ENCODE data around the gene LYPD3. TPM values are rescaled to one million over a fixed set of nuclear protein-coding genes. Genes with fewer than 3 reads are reported as not detected.

LYPD3 gene
- total RNA-seq, 1 donor from 2014 or later, result 0.24 TPM

- Mint-ChIP-seq H3K36me3 (peaks cover 6% of the 10 kb centered on the region), H3K4me3 (no peak overlapping the region), H3K27me3 (ENCODE audit: insufficient read depth, low read depth) (peaks cover 8% of the 10 kb centered on the region), H3K27ac (peak overlapping the region; percentile 24), H3K9me3 (no peaks in the 10 kb centered on the region), H3K4me1 (no peaks in the 10 kb centered on the region)
- no peak overlapping the region for H3K4me2 ChIP-seq
- H3K27ac ChIP-seq, result no peak overlapping the region
- no peaks in the 10 kb centered on the region for H3K27me3 ChIP-seq
- no peak for TF ChIP-seq EZH2phosphoT487 (IDR thresholded peaks at IDR 0.05)
- TF ChIP-seq CTCF (IDR thresholded peaks at IDR 0.05), result no peak
- TF ChIP-seq EZH2 (IDR thresholded peaks at IDR 0.05), result no peak
- no peaks in the 10 kb centered on the region for H3K4me1 ChIP-seq
- no peak overlapping the region for H2AFZ ChIP-seq (replicated peaks)
- no peak overlapping the region for H3K9ac ChIP-seq
- H3K79me2 ChIP-seq (ENCODE audit: low read depth), result no peaks in the 10 kb centered on the region
- no peak overlapping the region for H3K4me3 ChIP-seq
- no peaks in the 10 kb centered on the region for H3K36me3 ChIP-seq
- no peak for DNase-seq (ENCODE audit: low spot score)
- H3K9me3 ChIP-seq (ENCODE audit: low read depth), result no peaks in the 10 kb centered on the region
- no peaks in the 10 kb centered on the region for H4K20me1 ChIP-seq (ENCODE audit: low read depth)
- no peaks in the 10 kb centered on the region for H3F3A ChIP-seq (ENCODE audit: low read depth)
Measured at GRCh38 chr19:43496960-43497359, 31.6 kb upstream of the LYPD3 start.

- Histone ChIP-seq H3K4me2 (no peak overlapping the region), H3K4me1 (no peaks in the 10 kb centered on the region), H3K27me3 (no peaks in the 10 kb centered on the region), H2AFZ (replicated peaks) (no peak overlapping the region), H3K9ac (no peak overlapping the region), H3F3A (ENCODE audit: low read depth) (no peaks in the 10 kb centered on the region), H3K79me2 (ENCODE audit: low read depth) (no peaks in the 10 kb centered on the region), H4K20me1 (ENCODE audit: low read depth) (no peaks in the 10 kb centered on the region), H3K36me3 (no peaks in the 10 kb centered on the region), H3K9me3 (ENCODE audit: low read depth) (no peaks in the 10 kb centered on the region), H3K4me3 (no peak overlapping the region), H3K27ac (no peak overlapping the region)
- Mint-ChIP-seq H3K9me3 (no peaks in the 10 kb centered on the region), H3K4me1 (no peaks in the 10 kb centered on the region), H3K27ac (no peak overlapping the region), H3K27me3 (ENCODE audit: insufficient read depth, low read depth) (peaks cover 5% of the 10 kb centered on the region), H3K36me3 (peaks cover 2% of the 10 kb centered on the region), H3K4me3 (no peak overlapping the region)
- DNase-seq (ENCODE audit: low spot score), result no peak
- TF ChIP-seq EZH2 (IDR thresholded peaks at IDR 0.05), result no peak
- no peak for TF ChIP-seq CTCF (IDR thresholded peaks at IDR 0.05)
- no peak for TF ChIP-seq EZH2phosphoT487 (IDR thresholded peaks at IDR 0.05)
Measured at GRCh38 chr19:43495082-43495481, 29.7 kb upstream of the LYPD3 start.

GRCh38 chr19:43490759-43491158, 25.4 kb upstream of the LYPD3 start:
- Mint-ChIP-seq H3K27ac (no peak overlapping the region), H3K4me3 (no peak overlapping the region), H3K9me3 (no peaks in the 10 kb centered on the region), H3K27me3 (ENCODE audit: insufficient read depth, low read depth) (peaks cover 2% of the 10 kb centered on the region), H3K36me3 (no peaks in the 10 kb centered on the region), H3K4me1 (no peaks in the 10 kb centered on the region)
- no peaks in the 10 kb centered on the region for H3K36me3 ChIP-seq
- H3K4me2 ChIP-seq, result no peak overlapping the region
- H3K4me3 ChIP-seq, result no peak overlapping the region
- no peak for DNase-seq (ENCODE audit: low spot score)
- no peaks in the 10 kb centered on the region for H3K9me3 ChIP-seq (ENCODE audit: low read depth)
- no peaks in the 10 kb centered on the region for H3F3A ChIP-seq (ENCODE audit: low read depth)
- H4K20me1 ChIP-seq (ENCODE audit: low read depth), result no peaks in the 10 kb centered on the region
- no peaks in the 10 kb centered on the region for H3K79me2 ChIP-seq (ENCODE audit: low read depth)
- no peak overlapping the region for H2AFZ ChIP-seq (replicated peaks)
- no peak overlapping the region for H3K9ac ChIP-seq
- no peak for TF ChIP-seq EZH2 (IDR thresholded peaks at IDR 0.05)
- no peak for TF ChIP-seq CTCF (IDR thresholded peaks at IDR 0.05)
- TF ChIP-seq EZH2phosphoT487 (IDR thresholded peaks at IDR 0.05), result no peak
- no peak overlapping the region for H3K27ac ChIP-seq
- no peaks in the 10 kb centered on the region for H3K4me1 ChIP-seq
- H3K27me3 ChIP-seq, result no peaks in the 10 kb centered on the region

Measured in neural progenitor cell (in vitro differentiated cells).